Coronary artery (tissue), 2 donors: ENCODE data around the gene CERS6.

Experiments used
- DNase-seq: peaks from one replicate; pipeline ENCODE4 v3.0.0-alpha.2; 2017; ENCODE audit warnings: low spot score
- H3K27ac ChIP-seq, 2 donors: fragments of 200-600 bp; sonication (generic); one replicate each; pipeline ENCODE4 v1.5.1; 2016 to 2019
- H3K4me3 ChIP-seq: fragments of 200-600 bp; sonication (generic); 2 replicates; pipeline ENCODE4 v1.5.1; 2016; ENCODE audit warnings: mild to moderate bottlenecking, moderate library complexity
- CTCF ChIP-seq: fragments of 200-600 bp; sonication (generic); IDR thresholded peaks from one replicate; pipeline ENCODE4 v1.5.1; 2019; ENCODE audit warnings: antibody characterized with exemption

The CERS6 gene

GRCh38 chr2:168566974-168567665 lies 111.0 kb downstream of the CERS6 start:
- Histone ChIP-seq H3K27ac (no peak overlapping the region), H3K4me3 (no peak overlapping the region)
- TF ChIP-seq CTCF, result no peak
- DNase-seq, result no peak

- no peak for TF ChIP-seq CTCF
Observed at GRCh38 chr2:168567836-168568235, 111.8 kb downstream of the CERS6 start.

GRCh38 chr2:168568476-168569267 lies 112.6 kb downstream of the CERS6 start:
- Histone ChIP-seq H3K27ac (no peak overlapping the region), H3K4me3 (no peak overlapping the region)
- no peak for DNase-seq
- TF ChIP-seq CTCF, result no peak

More at GRCh38 chr2:168567836-168568235, 111.8 kb downstream of the CERS6 start:
- H3K27ac ChIP-seq, result no peak overlapping the region
- H3K4me3 ChIP-seq, result no peak overlapping the region
- DNase-seq, result no peak

GRCh38 chr2:168571061-168571460 lies 115.0 kb downstream of the CERS6 start:
- Histone ChIP-seq H3K27ac (no peak overlapping the region), H3K4me3 (no peak overlapping the region)
- DNase-seq, result no peak
- TF ChIP-seq CTCF, result no peak

GRCh38 chr2:168573128-168573903 lies 117.2 kb downstream of the CERS6 start:
- Histone ChIP-seq H3K4me3 (no peak overlapping the region), H3K27ac (no peak overlapping the region)
- no peak for TF ChIP-seq CTCF
- DNase-seq, result no peak

GRCh38 chr2:168574856-168575630 lies 119.0 kb downstream of the CERS6 start:
- no peak for DNase-seq
- no peak overlapping the region for H3K27ac ChIP-seq
- H3K4me3 ChIP-seq, result no peak overlapping the region
- no peak for TF ChIP-seq CTCF
